Hepatocyte (in vitro differentiated cells): ENCODE measurements around the gene MAD1L1. TPM values are rescaled to one million over a fixed set of nuclear protein-coding genes. Genes with fewer than 3 reads are reported as not detected.

Experiments used
- DNase-seq: peaks from one replicate; pipeline ENCODE4 v3.0.0-alpha.2; 2016; ENCODE audit warnings: low spot score
- H2AFZ ChIP-seq: fragments of 200-600 bp; sonication (generic); 2 replicates; pipeline ENCODE4 v1.6.0; 2016; ENCODE audit warnings: antibody characterized with exemption, mild to moderate bottlenecking
- H3K27ac ChIP-seq: fragments of 200-600 bp; sonication (generic); 2 replicates; pipeline ENCODE4 v1.5.1; 2016; ENCODE audit warnings: mild to moderate bottlenecking
- H3K27me3 ChIP-seq: fragments of 200-600 bp; sonication (generic); 2 replicates; pipeline ENCODE4 v1.6.1; 2016
- H3K36me3 ChIP-seq: fragments of 200-600 bp; sonication (generic); replicated peaks from 2 replicates; pipeline ENCODE4 v1.5.1; 2016; ENCODE audit warnings: low read depth; ENCODE audit not compliant: insufficient read depth
- H3K4me1 ChIP-seq: fragments of 200-600 bp; sonication (generic); 2 replicates; pipeline ENCODE4 v1.5.1; 2016; ENCODE audit warnings: mild to moderate bottlenecking, moderate library complexity; ENCODE audit not compliant: insufficient read depth
- H3K4me2 ChIP-seq: fragments of 200-600 bp; sonication (generic); 2 replicates; pipeline ENCODE4 v1.6.0; 2016
- H3K4me3 ChIP-seq: fragments of 200-600 bp; sonication (generic); 2 replicates; pipeline ENCODE4 v1.5.1; 2016; ENCODE audit warnings: mild to moderate bottlenecking
- H3K79me2 ChIP-seq: fragments of 200-600 bp; sonication (generic); 2 replicates; pipeline ENCODE4 v1.6.0; 2017; ENCODE audit warnings: mild to moderate bottlenecking
- H3K9me2 ChIP-seq: fragments of 200-600 bp; sonication (generic); replicated peaks from 2 replicates; pipeline ENCODE4 v1.6.0; 2017; ENCODE audit warnings: mild to moderate bottlenecking; ENCODE audit not compliant: insufficient read depth
- H3K9me3 ChIP-seq: fragments of 200-600 bp; sonication (generic); 2 replicates; pipeline ENCODE4 v1.5.1; 2016; ENCODE audit warnings: low read depth, mild to moderate bottlenecking
- H4K20me1 ChIP-seq: fragments of 200-600 bp; sonication (generic); 2 replicates; pipeline ENCODE4 v1.6.0; 2016; ENCODE audit warnings: mild to moderate bottlenecking; ENCODE audit not compliant: insufficient read depth, poor library complexity, severe bottlenecking
- CTCF ChIP-seq: fragments of 200-600 bp; sonication (generic); IDR thresholded peaks from 2 replicates; pipeline ENCODE4 v1.5.1; 2016; ENCODE audit warnings: antibody characterized with exemption, mild to moderate bottlenecking; ENCODE audit not compliant: poor library complexity
- EZH2 ChIP-seq: fragments of 200-600 bp; sonication (generic); IDR thresholded peaks from 2 replicates; pipeline ENCODE4 v1.6.1; 2016; ENCODE audit warnings: antibody characterized with exemption, mild to moderate bottlenecking, borderline replicate concordance
- EZH2phosphoT487 ChIP-seq: fragments of 200-600 bp; sonication (generic); IDR thresholded peaks from one replicate; pipeline ENCODE4 v1.6.1; 2018; ENCODE audit warnings: antibody characterized with exemption, mild to moderate bottlenecking, low read depth, moderate library complexity; ENCODE audit not compliant: unreplicated experiment, severe bottlenecking
- WGBS: methylation state at CpG from one replicate; pipeline ENCODE4 v1.1.6; 2016; ENCODE audit warnings: low lambda C conversion rate; ENCODE audit errors: missing lambda C conversion rate; 5-methylcytosine and 5-hydroxymethylcytosine counted together
- polyA plus RNA-seq: library from polyadenylated mRNA; unstranded; fragments of >200 nt; fragmentation: Nextera tagmentation; extraction: Ambion mirVana; gene quantifications from 2 replicates; pipeline ENCODE4 v1.2.1, GENCODE V29; 2016
- total RNA-seq: library from RNA; depleted of rRNA; stranded (reverse); fragments of >200 nt; gene quantifications from 2 replicates; pipeline ENCODE4 v1.2.3, GENCODE V29; 2014

The MAD1L1 gene
- total and polyA plus RNA-seq, 2 experiments from 2014 or later: 30.7 to 31.0 TPM

- no peaks in the 10 kb centered on the region for H4K20me1 ChIP-seq
- no peaks in the 10 kb centered on the region for H3K9me2 ChIP-seq
- H3K36me3 ChIP-seq: no peaks in the 10 kb centered on the region
- no peak for TF ChIP-seq EZH2
- no peak for TF ChIP-seq EZH2phosphoT487
- TF ChIP-seq CTCF: no peak
- H3K4me2 ChIP-seq: no peak overlapping the region
- no peaks in the 10 kb centered on the region for H3K4me1 ChIP-seq
- no peaks in the 10 kb centered on the region for H3K9me3 ChIP-seq
- no peaks in the 10 kb centered on the region for H3K79me2 ChIP-seq
- no peak for DNase-seq
- H3K4me3 ChIP-seq: no peak overlapping the region
- WGBS: 87% methylated on average over 39 of the region's 39 CpGs
- H3K27ac ChIP-seq: no peak overlapping the region
- no peaks in the 10 kb centered on the region for H3K27me3 ChIP-seq
- H2AFZ ChIP-seq: no peak overlapping the region
Measured at GRCh38 chr7:1872191-1873069, 360.3 kb downstream of the MAD1L1 start.

- H3K9me3 ChIP-seq: no peaks in the 10 kb centered on the region
- H2AFZ ChIP-seq: no peak overlapping the region
- no peaks in the 10 kb centered on the region for H3K36me3 ChIP-seq
- no peaks in the 10 kb centered on the region for H3K79me2 ChIP-seq
- H3K9me2 ChIP-seq: no peaks in the 10 kb centered on the region
- WGBS: 94% methylated on average over 28 of the region's 28 CpGs
- H3K4me2 ChIP-seq: no peak overlapping the region
- no peak overlapping the region for H3K4me3 ChIP-seq
- no peaks in the 10 kb centered on the region for H3K27me3 ChIP-seq
- no peak overlapping the region for H3K27ac ChIP-seq
- H3K4me1 ChIP-seq: no peaks in the 10 kb centered on the region
- DNase-seq: no peak
- H4K20me1 ChIP-seq: no peaks in the 10 kb centered on the region
- TF ChIP-seq CTCF: no peak
- TF ChIP-seq EZH2: no peak
Measured at GRCh38 chr7:1869452-1870130, 363.2 kb downstream of the MAD1L1 start.

GRCh38 chr7:1868516-1869165, 364.1 kb downstream of the MAD1L1 start:
- no peak overlapping the region for H2AFZ ChIP-seq
- TF ChIP-seq EZH2phosphoT487: no peak
- TF ChIP-seq CTCF: no peak
- TF ChIP-seq EZH2: no peak
- no peak for DNase-seq
- H4K20me1 ChIP-seq: no peaks in the 10 kb centered on the region
- H3K9me3 ChIP-seq: no peaks in the 10 kb centered on the region
- H3K4me3 ChIP-seq: no peak overlapping the region
- H3K36me3 ChIP-seq: no peaks in the 10 kb centered on the region
- no peak overlapping the region for H3K27ac ChIP-seq
- 95% methylated on average over 36 of the region's 36 CpGs for WGBS
- H3K4me2 ChIP-seq: no peak overlapping the region
- H3K27me3 ChIP-seq: no peaks in the 10 kb centered on the region
- no peaks in the 10 kb centered on the region for H3K9me2 ChIP-seq
- H3K79me2 ChIP-seq: no peaks in the 10 kb centered on the region
- H3K4me1 ChIP-seq: no peaks in the 10 kb centered on the region
